GM23338 (cell line): ENCODE data around the gene SPRED2. TPM values are rescaled to one million over a fixed set of nuclear protein-coding genes. Genes with fewer than 3 reads are reported as not detected.

ENCODE experiments used
- ATAC-seq: fragments of 200-7000 bp; cut with Tn5 transposase; 3 replicates; pipeline ENCODE4 v1.9.1; 2020
- DNase-seq: peaks from one replicate; pipeline ENCODE4 v3.0.0-alpha.2; 2015; ENCODE audit warnings: low spot score
- H2AFZ ChIP-seq: fragments of 200-600 bp; sonication (generic); 2 replicates; pipeline ENCODE4 v1.8.0; 2016; ENCODE audit warnings: antibody characterized with exemption, mild to moderate bottlenecking, moderate library complexity
- H3F3A ChIP-seq: fragments of 200-600 bp; sonication (generic); replicated peaks from 2 replicates; pipeline ENCODE4 v1.8.0; 2017; ENCODE audit warnings: antibody characterized with exemption, mixed run types, low read depth
- H3K27ac ChIP-seq: fragments of 200-600 bp; sonication (generic); 2 replicates; pipeline ENCODE4 v1.6.1; 2016; ENCODE audit warnings: low read depth
- H3K27me3 ChIP-seq: fragments of 200-600 bp; sonication (generic); 2 replicates; pipeline ENCODE4 v1.8.0; 2016; ENCODE audit warnings: mild to moderate bottlenecking, mixed run types, moderate library complexity; ENCODE audit not compliant: insufficient read depth
- H3K36me3 ChIP-seq: fragments of 200-600 bp; sonication (generic); 2 replicates; pipeline ENCODE4 v1.8.0; 2016; ENCODE audit warnings: mild to moderate bottlenecking; ENCODE audit not compliant: insufficient read depth
- H3K4me1 ChIP-seq: fragments of 200-600 bp; sonication (generic); 2 replicates; pipeline ENCODE4 v1.8.0; 2016; ENCODE audit warnings: mild to moderate bottlenecking, moderate library complexity; ENCODE audit not compliant: insufficient read depth
- H3K4me2 ChIP-seq: fragments of 200-600 bp; sonication (generic); 2 replicates; pipeline ENCODE4 v1.7.1; 2017; ENCODE audit warnings: mixed run types
- H3K4me3 ChIP-seq: fragments of 200-600 bp; sonication (generic); 2 replicates; pipeline ENCODE4 v1.6.1; 2016; ENCODE audit warnings: mixed run types
- H3K79me2 ChIP-seq: fragments of 200-600 bp; sonication (generic); replicated peaks from 2 replicates; pipeline ENCODE4 v1.8.0; 2017; ENCODE audit warnings: mild to moderate bottlenecking; ENCODE audit not compliant: insufficient read depth
- H3K9me2 ChIP-seq: fragments of 200-600 bp; sonication (generic); 2 replicates; pipeline ENCODE4 v1.8.0; 2017; ENCODE audit not compliant: insufficient read depth
- H4K20me1 ChIP-seq: fragments of 200-600 bp; sonication (generic); replicated peaks from 2 replicates; pipeline ENCODE4 v1.8.0; 2017; ENCODE audit warnings: mild to moderate bottlenecking; ENCODE audit not compliant: insufficient read depth
- H3K27ac Mint-ChIP-seq: 2 replicates; pipeline ENCODE4 v1.8.0; 2020; ENCODE audit warnings: inconsistent platforms, mild to moderate bottlenecking, moderate library complexity, mixed read lengths
- H3K27me3 Mint-ChIP-seq: 3 replicates; pipeline ENCODE4 v1.8.0; 2022; ENCODE audit warnings: low read depth, mild to moderate bottlenecking, moderate library complexity, mixed read lengths, inconsistent platforms; ENCODE audit not compliant: insufficient read depth, poor library complexity
- H3K36me3 Mint-ChIP-seq: 3 replicates; pipeline ENCODE4 v1.8.0; 2021; ENCODE audit warnings: low read depth, mild to moderate bottlenecking, inconsistent platforms, moderate library complexity, mixed read lengths
- H3K4me1 Mint-ChIP-seq: 3 replicates; pipeline ENCODE4 v1.8.0; 2020; ENCODE audit warnings: mild to moderate bottlenecking, inconsistent platforms, mixed read lengths
- H3K4me3 Mint-ChIP-seq: 3 replicates; pipeline ENCODE4 v1.8.0; 2021; ENCODE audit warnings: moderate library complexity, mild to moderate bottlenecking, inconsistent platforms, mixed read lengths
- H3K9me3 Mint-ChIP-seq: 3 replicates; pipeline ENCODE4 v1.8.0; 2020; ENCODE audit warnings: moderate library complexity, mild to moderate bottlenecking, inconsistent platforms, mixed read lengths
- CTCF ChIP-seq, 2 experiments: fragments of 200-600 bp in 1 of 2; sonication (generic) in 1 of 2; conservative IDR thresholded peaks; 2 replicates each; pipeline versions ENCODE4 v1.5.1 to v1.6.1; 2016 to 2017; ENCODE audit warnings: antibody characterized with exemption in 2 of 2, low read depth in 2 of 2, mild to moderate bottlenecking in 2 of 2, moderate library complexity in 1 of 2
- ETS1 ChIP-seq: IDR thresholded peaks from 2 replicates; pipeline ENCODE4 v1.6.1; 2016; ENCODE audit warnings: antibody characterized with exemption
- EZH2 ChIP-seq: fragments of 200-600 bp; sonication (generic); IDR thresholded peaks from one replicate; pipeline ENCODE4 v1.8.0; 2017; ENCODE audit warnings: antibody characterized with exemption, mild to moderate bottlenecking, low read depth; ENCODE audit not compliant: unreplicated experiment
- JUNB ChIP-seq: IDR thresholded peaks from one replicate; pipeline ENCODE4 v1.6.1; 2016; ENCODE audit warnings: antibody characterized with exemption; ENCODE audit not compliant: unreplicated experiment
- NANOG ChIP-seq: IDR thresholded peaks from 2 replicates; pipeline ENCODE4 v1.6.1; 2016; ENCODE audit warnings: antibody characterized with exemption, borderline replicate concordance
- POLR2AphosphoS5 ChIP-seq: IDR thresholded peaks from 2 replicates; pipeline ENCODE4 v1.6.1; 2016; ENCODE audit warnings: antibody characterized with exemption, low read depth
- REST ChIP-seq: IDR thresholded peaks from one replicate; pipeline ENCODE4 v1.6.1; 2018; ENCODE audit warnings: antibody characterized with exemption; ENCODE audit not compliant: unreplicated experiment
- ZNF462 ChIP-seq: fragments of 250-450 bp; sonication (Bioruptor Pico); IDR thresholded peaks from 2 replicates; pipeline ENCODE4 v1.5.0; 2020; ENCODE audit warnings: mild to moderate bottlenecking, moderate library complexity
- polyA plus RNA-seq: library from polyadenylated mRNA; unstranded; fragments of >200 nt; fragmentation: Nextera tagmentation; extraction: Ambion mirVana; gene quantifications from 2 replicates; pipeline ENCODE4 v1.2.1, GENCODE V29; 2016
- total RNA-seq: library from RNA; depleted of rRNA; stranded (reverse); fragments of >200 nt; shearing (Covaris generic); gene quantifications from 2 replicates; pipeline ENCODE4 v1.2.3, GENCODE V29; 2014

Gene SPRED2
- total and polyA plus RNA-seq, 2 experiments from 2014 or later: 8.7 to 13.0 TPM

GRCh38 chr2:65361623-65362022, 70.8 kb downstream of the SPRED2 start (continued):
- TF ChIP-seq ETS1 (no peak), NANOG (no peak), REST (no peak)

GRCh38 chr2:65360441-65360840, 72.0 kb downstream of the SPRED2 start:
- Histone ChIP-seq H3K4me3 (no peak overlapping the region), H3K27me3 (no peaks in the 10 kb centered on the region), H2AFZ (no peak overlapping the region), H3K9me2 (no peaks in the 10 kb centered on the region), H3K4me1 (peaks cover 16% of the 10 kb centered on the region), H3K79me2 (peaks cover 12% of the 10 kb centered on the region; the same call in 1 of the 2 replicates), H3F3A (no peaks in the 10 kb centered on the region), H3K4me2 (no peak overlapping the region), H4K20me1 (peaks cover 26% of the 10 kb centered on the region; the same call in 1 of the 2 replicates), H3K36me3 (no peaks in the 10 kb centered on the region), H3K27ac (no peak overlapping the region)
- H3K27ac Mint-ChIP-seq: no peak overlapping the region
- no peak for DNase-seq
- no peak overlapping the region for H3K4me3 Mint-ChIP-seq
- peaks cover 33% of the 10 kb centered on the region for H3K4me1 Mint-ChIP-seq
- ATAC-seq: no peak
- H3K27me3 Mint-ChIP-seq: no peaks in the 10 kb centered on the region
- no peaks in the 10 kb centered on the region for H3K36me3 Mint-ChIP-seq
- no peaks in the 10 kb centered on the region for H3K9me3 Mint-ChIP-seq
- no peak for TF ChIP-seq EZH2
- no peak for TF ChIP-seq POLR2AphosphoS5
- no peak for TF ChIP-seq CTCF (conservative IDR thresholded peaks at IDR 0.05; ENCODE audit: low read depth in 2 of 2)
- TF ChIP-seq REST: no peak
- TF ChIP-seq NANOG: no peak
- TF ChIP-seq JUNB: no peak
- no peak for TF ChIP-seq ZNF462 (CRISPR knock-in tag)
